ENCODE results near the gene TPX2. TPM values are rescaled to one million over a fixed set of nuclear protein-coding genes. Genes with fewer than 3 reads are reported as not detected.

TPX2 gene, protein sequence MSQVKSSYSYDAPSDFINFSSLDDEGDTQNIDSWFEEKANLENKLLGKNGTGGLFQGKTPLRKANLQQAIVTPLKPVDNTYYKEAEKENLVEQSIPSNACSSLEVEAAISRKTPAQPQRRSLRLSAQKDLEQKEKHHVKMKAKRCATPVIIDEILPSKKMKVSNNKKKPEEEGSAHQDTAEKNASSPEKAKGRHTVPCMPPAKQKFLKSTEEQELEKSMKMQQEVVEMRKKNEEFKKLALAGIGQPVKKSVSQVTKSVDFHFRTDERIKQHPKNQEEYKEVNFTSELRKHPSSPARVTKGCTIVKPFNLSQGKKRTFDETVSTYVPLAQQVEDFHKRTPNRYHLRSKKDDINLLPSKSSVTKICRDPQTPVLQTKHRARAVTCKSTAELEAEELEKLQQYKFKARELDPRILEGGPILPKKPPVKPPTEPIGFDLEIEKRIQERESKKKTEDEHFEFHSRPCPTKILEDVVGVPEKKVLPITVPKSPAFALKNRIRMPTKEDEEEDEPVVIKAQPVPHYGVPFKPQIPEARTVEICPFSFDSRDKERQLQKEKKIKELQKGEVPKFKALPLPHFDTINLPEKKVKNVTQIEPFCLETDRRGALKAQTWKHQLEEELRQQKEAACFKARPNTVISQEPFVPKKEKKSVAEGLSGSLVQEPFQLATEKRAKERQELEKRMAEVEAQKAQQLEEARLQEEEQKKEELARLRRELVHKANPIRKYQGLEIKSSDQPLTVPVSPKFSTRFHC
- 10 to 100 TPM; 33.7 to 85.6 (median 53.8) TPM for polyA plus RNA-seq (ENCODE audit: insufficient read depth in 1 of 5, insufficient read length in 5 of 5, low replicate concordance in 1 of 5)
- long read RNA-seq, donor 1, partial matches to known transcripts, result 0 of 2 reads
- long read RNA-seq, donor 1, other reads (novel, unspliced or antisense), result 0 of 2 reads
- long read RNA-seq, donor 2, transcript TPX2-201 (18 exons, 3,497 nt), result major isoform, 5 of 5 reads
- long read RNA-seq, donor 2, partial matches to known transcripts, result 0 of 5 reads
- long read RNA-seq, donor 2, other reads (novel, unspliced or antisense), result 0 of 5 reads
- long read RNA-seq, donor 3, partial matches to known transcripts, result 0 of 3 reads
- long read RNA-seq, donor 3, other reads (novel, unspliced or antisense), result 0 of 3 reads
- long read RNA-seq, donor 4, partial matches to known transcripts, result 8 of 10 reads
- long read RNA-seq, donor 4, other reads (novel, unspliced or antisense), result 0 of 10 reads
- long read RNA-seq, donor 5, partial matches to known transcripts, result 36 of 40 reads
- long read RNA-seq, donor 5, other reads (novel, unspliced or antisense), result 0 of 40 reads
- long read RNA-seq, donor 6, partial matches to known transcripts, result 0 of 4 reads
- long read RNA-seq, donor 6, other reads (novel, unspliced or antisense), result 0 of 4 reads
- long read RNA-seq, donor 7, partial matches to known transcripts, result 14 of 18 reads
- long read RNA-seq, donor 7, other reads (novel, unspliced or antisense), result 0 of 18 reads
- long read RNA-seq, donor 8, result 0 reads

DNA sequence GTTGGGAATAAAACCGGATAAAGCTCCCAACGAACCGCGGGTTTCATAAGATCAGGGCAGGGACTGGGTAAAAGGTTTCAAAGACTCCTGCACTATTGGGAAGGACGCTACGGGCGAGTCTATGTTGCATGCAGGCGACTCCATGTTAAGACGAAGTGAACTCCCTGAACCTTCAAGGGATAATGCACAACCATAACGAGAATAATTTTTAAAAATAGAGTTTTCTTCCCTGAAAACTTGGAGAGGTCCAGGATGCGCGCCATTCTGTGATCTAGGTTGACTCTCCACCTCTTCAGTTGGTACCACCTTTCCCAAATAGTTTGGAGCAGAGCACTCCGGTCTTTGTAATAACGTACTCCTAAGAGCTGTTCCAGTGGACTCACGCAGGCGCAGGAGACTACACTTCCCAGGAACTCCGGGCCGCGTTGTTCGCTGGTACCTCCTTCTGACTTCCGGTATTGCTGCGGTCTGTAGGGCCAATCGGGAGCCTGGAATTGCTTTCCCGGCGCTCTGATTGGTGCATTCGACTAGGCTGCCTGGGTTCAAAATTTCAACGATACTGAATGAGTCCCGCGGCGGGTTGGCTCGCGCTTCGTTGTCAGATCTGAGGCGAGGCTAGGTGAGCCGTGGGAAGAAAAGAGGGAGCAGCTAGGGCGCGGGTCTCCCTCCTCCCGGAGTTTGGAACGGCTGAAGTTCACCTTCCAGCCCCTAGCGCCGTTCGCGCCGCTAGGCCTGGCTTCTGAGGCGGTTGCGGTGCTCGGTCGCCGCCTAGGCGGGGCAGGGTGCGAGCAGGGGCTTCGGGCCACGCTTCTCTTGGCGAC lies at the start of gene TPX2:
Gene TPX2 (plus strand): TSS at position 562 of the 821 bp plus-strand sequence. CDS start 18,187 bp downstream, outside the sequence.
- peak; percentile 93 to 95 for DNase-seq

DNA sequence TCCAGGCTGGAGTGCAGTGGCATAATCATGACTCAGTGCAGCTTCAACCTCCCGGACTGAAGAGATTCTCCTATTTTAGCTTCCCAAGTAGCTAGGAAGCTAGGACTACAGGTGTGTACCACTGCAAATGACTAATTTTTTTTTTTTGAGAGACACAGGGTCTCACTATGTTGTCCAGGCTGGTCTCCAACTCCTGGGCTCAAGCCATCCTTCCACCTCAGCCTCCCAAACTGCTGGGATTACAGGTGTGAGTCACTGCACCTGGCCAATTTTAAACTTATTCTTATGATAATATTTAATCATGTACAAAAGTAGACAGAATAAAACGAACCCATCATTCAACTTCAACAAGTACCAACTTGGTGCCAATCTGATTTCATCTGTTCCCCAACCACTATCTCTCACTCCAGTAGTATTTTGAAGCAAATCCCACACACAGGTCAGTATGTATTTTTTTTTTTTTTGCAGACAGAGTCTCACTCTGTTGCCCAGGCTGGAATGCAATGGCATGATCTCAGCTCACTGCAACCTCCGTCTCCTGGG lies 48.9 kb upstream of the TPX2 start:
- DNase-seq, result no peak

DNA sequence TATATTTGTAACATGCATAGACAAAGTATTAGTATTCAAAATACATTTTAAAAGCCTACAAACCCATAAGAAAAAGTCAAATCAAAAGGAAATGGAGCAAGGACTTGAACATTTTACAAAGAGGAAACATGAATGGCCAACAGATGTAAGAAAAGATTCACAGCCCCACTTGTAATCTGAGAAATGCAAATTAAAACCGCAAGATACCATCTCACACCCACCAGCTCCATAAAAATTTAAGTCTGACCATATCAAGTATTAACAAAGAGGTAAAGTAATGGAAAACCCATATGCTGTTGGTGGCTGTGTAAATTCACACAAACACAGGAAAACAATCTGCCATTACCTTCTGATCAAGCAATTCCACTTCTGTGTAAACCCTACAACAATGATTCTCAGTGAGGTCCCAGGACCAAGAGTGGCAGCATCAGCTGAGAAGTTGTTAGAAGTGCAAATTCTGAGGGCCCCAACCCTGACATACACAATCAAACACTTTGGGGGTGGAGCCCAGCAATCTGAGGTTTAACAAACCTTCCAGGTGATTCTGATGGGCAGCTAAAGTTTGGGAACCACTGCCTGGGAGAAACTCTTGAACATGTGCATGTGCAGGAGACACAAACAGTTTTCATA lies 47.3 kb upstream of the TPX2 start:
- no peak for DNase-seq

DNA sequence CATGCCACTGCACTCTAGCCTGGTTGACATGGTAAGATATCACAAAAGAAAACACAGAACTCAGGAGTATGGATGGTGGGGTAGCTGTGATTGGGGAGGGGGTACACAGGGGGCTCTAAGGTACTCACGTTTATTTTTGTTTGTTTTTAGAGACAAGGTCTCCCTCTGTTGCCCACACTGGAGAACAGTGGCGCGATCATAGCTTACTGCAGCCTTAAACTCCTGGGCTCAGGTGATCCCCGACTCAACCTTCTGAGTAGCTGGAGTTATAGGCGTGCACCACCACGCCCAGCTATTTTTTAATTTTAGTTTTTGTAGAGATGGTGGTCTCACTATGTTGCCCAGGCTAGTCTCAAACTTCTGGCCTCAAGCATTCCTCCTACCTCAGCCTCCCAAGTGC lies 45.7 kb upstream of the TPX2 start:
- no peak for DNase-seq

DNA sequence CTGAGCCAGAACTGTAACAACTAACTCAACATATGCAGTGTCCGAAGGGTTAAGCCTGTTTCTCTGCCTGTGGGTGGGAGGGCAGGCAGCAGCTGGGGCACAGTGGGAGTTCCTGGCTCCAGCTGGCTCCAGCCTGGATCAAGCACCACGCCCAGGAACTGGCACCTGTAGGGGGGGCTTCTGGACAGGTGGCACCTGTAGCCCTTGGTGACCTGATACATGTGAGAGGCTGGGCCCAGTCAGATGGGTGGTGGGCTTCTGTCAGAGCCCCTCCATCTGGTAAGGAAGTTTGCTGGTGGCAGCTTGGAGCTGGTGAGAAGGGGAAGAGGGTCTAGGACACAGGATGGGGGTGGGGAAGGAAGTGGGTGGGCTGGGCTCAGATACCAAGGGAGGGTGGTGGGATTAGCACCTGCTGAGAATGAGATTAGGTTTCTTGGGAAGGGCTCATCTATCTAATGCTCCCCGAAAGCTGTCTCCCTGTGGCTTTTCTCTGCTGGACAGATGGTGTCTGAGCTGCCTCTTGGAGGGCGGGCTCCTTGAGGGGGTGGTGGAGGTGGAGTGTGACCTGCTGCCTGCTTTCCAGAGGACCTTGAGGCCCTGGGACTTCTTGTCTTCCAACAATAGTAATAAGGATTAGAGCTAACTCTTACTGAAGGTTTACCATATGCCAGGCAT lies 45.0 kb upstream of the TPX2 start:
- DNase-seq, result no peak

DNA sequence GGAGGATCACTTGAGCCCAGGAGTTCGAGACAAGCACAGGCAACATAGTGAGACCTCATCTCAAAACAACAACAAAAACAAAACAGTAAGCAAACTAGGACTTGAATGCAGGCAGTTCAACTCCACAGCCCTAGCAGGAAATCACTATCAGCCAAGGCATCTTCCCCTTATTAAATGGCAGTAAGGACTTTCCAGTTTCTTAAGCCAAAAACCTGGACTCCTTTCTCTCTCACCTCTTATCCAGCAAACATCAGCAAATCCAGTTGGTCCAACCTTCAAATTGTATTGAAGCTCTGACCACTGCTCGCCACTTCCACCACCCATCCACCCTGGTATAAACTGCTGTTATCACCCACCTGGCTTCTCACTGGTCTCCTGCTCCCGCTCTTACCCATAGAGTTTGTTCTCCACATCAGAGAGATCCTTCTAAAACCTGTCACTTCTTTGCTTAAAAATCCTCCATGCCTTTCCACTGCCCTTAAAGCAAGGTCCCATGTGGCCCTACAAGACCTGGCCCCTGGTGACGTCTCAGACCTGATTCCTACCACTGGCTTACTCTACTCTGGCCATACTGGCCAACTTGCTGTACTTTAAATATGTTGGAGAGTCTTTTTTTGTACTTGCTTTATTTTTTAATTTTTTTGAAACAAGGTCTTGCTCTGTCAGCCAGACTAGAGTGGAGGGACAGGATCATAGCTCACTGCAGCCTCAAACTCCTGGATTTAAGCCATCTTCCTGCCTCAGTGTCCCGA lies 44.1 kb upstream of the TPX2 start:
- DNase-seq, result no peak

DNA sequence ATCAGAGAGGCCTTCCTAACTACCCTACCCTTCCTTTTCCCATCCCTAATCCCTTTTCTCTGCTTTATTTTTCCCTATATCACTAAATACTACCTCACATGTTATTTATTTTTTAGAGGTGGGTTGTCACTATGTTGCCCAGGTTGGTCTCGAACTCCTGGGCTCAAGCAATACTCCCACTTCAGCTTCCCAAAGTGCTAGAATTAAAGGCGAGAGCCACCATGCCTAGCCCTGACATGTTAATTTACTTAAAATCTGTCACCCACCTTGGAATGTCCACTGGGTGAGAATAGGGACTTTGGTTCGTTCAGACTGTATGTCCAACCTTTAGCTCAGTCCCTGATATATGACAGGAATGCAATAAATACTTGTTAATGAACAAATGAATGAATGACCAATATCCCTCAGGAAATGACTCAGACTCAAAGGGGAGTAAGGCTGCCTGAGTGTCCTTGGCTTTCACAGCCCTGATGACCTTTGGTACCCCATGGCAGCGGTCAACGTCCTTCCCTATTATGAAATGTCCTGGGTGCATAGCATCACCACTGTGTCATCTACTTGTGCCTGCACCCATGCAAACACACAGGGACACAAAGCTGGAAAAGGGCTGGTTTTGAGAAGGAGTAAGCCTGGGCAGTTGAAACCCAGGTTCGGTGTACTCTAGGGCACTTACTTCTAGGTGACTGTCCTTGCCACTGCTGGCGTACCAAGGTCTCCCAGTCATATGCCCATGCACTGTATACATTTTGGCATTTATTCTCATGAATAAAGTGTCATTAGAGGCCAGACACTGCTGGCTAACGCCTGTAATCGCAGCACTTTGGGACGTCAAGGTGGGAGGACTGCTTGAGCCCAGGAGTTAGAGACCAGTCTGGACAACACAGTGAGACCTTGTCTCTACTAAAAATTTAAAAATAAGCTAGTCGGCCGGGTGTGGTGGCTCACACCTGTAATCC lies 43.0 kb upstream of the TPX2 start:
- DNase-seq, result no peak

DNA sequence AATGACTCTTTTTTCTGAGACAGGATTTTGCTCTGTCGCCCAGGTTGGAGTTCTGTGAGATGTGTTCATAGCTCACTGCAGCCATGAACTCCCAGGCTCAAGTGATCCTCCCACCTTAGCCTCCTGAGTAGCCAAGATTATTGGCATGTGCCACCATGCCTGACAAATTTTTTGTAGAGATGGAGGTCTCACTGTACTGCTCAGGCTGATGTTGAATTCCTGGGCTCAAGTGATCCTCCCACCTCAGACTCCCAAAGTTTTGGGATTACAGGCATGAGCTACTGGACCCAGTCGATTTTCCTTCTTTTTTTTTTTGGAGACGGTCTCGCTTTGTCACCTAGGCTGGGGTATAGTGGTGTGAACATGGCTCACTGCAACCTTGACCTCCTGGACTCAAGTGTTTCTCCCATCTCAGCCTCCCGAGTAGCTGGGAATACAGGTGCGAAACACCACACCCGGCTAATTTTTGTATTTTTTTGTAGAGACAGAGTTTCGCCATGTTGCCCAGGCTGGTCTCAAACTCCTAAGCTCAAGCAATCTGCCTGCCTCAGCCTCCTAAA lies 40.8 kb upstream of the TPX2 start:
- DNase-seq, result no peak

DNA sequence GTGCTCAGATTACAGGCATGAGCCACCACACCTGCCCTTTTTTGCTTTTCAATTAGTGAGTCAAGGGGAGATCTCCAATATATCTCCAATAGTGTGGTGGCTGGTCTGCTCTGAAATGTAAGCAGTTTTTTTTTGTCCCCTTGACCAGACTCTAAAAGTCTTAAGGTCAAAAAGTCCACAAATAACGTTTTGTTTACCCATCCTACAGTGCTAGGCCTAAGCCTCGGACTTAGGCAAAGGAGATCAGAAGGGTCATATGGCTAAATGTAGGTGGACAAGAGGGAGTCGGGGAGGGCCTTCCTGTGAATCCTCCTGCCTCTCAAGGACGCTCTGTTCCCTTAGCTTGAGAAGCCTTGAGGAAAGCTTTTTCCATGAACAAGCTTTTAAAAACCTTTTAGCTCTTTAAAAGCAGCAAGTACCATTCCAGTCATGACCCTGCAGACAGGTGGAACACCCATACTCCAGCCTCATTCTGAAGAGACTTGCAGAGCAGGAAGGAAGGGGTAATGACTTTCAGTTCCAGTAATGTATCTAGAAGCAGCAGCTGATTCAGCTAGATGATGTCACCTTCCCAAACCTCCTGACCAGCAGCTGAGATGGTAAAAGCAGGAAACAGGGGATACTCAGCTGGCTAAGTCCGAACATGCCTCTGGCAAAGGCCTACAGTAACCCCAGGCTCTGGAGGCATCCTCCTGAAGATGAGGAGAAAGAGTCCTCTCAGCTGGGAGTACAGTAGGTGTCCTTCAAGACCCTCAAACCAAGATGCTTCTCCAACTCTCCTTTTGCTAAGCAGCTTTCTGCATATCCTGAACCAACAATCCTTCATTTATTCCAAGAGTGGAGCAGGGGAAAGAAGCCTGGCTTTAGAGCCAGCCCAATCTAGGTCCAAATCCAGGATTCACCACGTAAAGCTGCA lies 40.0 kb upstream of the TPX2 start:
- DNase-seq, result no peak

DNA sequence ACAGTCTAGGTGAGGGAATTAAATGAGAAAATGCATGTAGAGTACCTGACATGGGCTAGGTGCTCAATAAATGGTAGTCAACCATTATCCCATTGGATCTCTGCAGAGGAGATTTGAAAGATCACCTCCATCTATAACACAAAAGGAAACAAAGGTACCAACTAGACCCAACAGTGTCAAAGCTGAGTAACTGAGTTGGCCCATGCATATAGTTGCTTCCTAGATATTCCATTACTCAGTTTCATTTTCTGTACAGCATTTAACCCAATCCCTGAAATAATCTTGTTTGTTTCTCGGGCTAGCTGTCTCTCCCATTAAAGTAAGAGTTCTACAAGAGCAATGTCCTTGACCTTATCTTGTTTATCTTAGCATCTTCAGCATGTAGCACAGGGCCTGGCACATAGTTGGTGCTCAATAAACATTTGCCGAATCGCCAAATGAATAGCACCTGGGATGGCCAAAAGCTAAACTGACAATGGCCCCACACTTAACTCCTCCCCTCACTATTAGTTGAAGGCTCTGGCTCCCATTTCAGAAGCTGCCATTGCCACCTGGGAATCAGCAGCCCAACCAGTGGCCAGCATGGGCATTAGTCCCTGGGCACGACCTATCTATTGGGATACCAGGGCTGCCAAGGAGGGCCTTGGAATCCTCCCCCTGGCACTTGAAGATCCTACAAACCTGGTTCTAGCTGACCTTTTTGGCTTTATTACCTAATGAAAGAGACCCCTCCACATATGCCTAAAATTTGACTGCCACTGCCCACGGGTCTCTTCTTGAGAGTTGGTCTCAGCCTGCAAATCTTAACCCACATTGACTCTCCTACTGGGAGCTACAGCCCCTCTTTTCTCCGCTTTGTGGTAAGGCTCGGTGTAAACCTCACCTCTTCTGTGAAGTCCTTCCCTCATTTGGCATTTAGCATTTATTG lies 39.0 kb upstream of the TPX2 start:
- no peak for DNase-seq

DNA sequence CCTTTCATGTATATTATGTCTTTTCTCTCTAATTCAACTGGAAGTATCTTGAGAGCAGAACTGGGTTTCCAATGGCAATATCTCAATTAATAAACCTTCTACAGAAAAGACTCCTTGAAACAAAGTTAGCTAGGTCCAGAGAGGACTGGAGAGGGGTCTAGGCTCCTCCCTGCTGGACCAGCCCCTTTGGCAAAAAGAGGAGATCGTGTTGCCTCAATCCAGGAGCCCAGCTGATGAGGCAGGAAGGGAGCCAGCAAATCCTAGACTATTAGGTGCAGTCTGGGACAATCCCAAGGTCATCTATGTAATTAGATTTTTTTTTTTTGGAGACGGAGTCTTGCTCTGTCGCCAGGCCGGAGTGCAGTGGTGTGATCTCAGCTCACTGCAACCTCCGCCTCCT lies 38.3 kb upstream of the TPX2 start:
- DNase-seq, result no peak

DNA sequence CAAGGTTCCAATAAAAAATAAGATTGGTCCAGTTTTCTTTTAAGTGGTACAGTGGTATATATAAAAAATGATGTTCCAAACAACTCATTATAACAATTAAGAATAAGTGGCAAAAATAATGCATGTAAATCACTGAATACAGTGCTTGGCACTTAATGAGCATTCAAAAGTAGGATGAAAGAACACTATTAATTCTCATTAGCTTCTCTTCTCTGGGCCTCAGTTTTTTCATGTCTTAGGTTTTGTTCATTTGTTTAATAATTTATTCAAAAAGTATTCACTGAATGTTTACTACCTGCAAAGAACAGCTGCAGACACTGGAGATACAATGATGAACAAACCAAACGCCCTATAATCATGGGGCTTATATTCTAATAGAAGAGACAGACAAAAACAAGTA lies 37.5 kb upstream of the TPX2 start:
- DNase-seq, result no peak

DNA sequence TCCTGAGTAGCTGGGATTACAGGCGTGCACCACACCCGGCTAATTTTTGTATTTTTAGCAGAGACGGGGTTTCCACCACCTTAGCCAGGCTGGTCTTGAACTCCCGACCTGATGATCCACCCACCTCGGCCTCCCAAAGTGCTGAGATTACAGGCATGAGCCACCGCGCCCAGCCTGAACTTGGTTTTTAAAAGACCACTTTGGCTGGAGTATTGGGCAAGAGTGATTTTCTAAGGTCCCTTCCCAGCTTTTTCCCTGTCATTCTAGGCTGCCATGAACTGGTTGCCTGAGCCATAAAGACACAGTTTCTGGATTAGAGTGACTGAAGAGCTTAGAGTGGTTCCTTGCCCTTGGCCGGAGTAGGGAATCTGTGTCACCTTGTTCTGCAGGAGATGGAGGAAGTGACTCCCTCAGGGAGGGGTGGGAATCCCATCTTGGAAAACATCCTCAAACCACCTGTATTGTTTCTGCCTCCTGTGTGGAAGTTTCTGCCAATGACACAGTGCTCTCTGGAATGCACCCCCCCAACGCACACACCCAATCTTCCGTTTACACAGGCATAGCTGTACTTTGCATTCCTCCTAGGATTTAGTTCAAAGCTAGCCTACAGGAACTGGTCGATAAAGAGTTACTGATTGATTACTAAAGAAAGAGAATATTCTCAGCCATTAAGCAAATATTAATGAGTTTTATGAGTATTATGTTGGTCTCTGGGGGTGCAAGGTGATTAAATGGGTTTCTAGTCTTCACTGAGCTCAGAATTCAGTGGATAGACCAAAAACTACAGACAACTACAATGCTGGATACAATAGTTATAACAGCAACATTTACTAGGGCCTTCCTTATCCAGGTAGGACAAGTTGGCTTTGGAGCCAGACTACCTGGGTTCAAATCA lies 34.6 kb upstream of the TPX2 start:
- peak in 1 of 2 donors; percentile 50 for DNase-seq

DNA sequence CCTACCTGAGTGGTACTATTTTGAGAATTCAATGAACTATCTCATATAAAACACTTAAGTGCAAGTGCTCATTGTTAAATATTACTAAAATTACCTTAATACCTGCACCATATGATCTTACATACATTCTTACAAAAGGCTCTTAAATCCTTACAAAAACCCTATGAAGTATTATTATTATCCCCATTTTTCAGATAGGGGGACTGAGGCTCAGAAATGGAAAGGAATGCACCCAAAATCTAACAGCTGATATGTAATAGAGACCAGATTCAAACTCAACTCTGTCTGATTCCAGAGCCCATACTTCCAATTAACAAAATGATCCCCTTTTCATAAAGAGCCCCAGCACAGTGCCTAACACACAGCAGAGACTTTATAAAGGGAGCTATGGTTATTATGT lies 33.9 kb upstream of the TPX2 start:
- no peak for DNase-seq
